ENCODE measurements around the gene RAPGEF1. TPM values are rescaled to one million over a fixed set of nuclear protein-coding genes. Genes with fewer than 3 reads are reported as not detected.

The RAPGEF1 gene
- total RNA-seq, 4 donors from 2014 or later: 13.1 to 73.7 (median 26.2) TPM

DNA sequence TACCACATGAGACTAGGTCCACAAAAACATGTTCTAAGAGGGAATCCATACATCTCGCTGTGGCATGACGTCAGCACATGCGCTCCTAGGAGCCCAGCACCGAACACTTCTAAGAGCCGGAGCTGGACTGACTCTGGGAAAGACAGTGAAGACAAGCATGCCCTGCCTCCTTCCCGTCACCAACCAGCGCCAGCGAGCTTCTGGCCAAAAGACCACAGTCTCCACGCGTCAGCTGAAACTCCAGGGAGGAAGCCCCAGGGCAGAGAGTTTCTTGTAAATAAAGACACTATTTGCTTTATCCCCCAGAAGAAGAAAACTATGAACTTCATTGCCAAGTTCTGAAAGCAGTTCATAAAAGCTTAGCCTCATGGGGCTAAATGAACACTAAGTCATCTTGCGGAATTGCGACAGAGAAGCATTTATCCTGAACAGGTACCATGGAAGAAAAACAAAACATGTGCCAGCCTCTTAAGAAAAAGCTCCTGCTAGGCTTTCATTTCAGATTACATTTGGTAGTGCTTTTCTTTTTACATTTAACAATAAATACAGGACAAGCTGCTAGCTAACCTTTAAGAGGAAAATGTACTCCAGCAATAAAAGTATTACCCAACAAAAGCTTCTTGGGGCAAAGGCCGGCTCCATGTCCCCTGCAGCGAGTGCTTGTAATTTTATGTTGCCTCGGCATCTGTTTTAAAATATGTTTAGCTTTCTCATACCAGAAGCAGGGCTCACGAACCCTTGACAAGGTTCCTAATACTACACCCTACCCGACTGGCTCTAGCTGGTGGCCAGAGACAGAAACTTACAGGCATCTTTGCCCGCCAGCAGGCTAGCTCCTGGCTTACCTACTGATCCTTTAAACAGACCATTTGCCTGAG is 98.0 kb downstream of the RAPGEF1 start:
- no peaks in the 10 kb centered on the region for H3K27me3 ChIP-seq
- intact Hi-C loops (cut with DNase I; ENCODE audit: low total_unique reads): no loop called here
- H3K36me3 ChIP-seq: no peaks in the 10 kb centered on the region
- TF ChIP-seq CTCF (IDR thresholded peaks at IDR 0.05): no peak
- TF ChIP-seq POLR2A (IDR thresholded peaks at IDR 0.05): no peak
- no peaks in the 10 kb centered on the region for H3K4me1 ChIP-seq
- no peaks in the 10 kb centered on the region for H3K9me3 ChIP-seq
- H3K4me3 ChIP-seq: no peak overlapping the region
- DNase-seq: peak in 1 of 2 donors; percentile 44
- peak overlapping the region in 1 of 2 donors; percentile 44 for H3K27ac ChIP-seq

GRCh38 chr9:131640438-131641137 is 99.3 kb downstream of the RAPGEF1 start:
- no peaks in the 10 kb centered on the region for H3K27me3 ChIP-seq
- TF ChIP-seq CTCF (IDR thresholded peaks at IDR 0.05): no peak
- no peak for TF ChIP-seq POLR2A (IDR thresholded peaks at IDR 0.05)
- no peak overlapping the region for H3K4me3 ChIP-seq
- DNase-seq: no peak
- H3K4me1 ChIP-seq: peaks cover 0 to 4% of the 10 kb centered on the region in 2 donors
- H3K27ac ChIP-seq: peak overlapping the region; percentile 16 to 44
- no peaks in the 10 kb centered on the region for H3K36me3 ChIP-seq
- intact Hi-C loops (cut with DNase I; ENCODE audit: low total_unique reads): no loop called here
- H3K9me3 ChIP-seq: no peaks in the 10 kb centered on the region

- Histone ChIP-seq H3K27ac (no peak overlapping the region), H3K9me3 (no peaks in the 10 kb centered on the region), H3K36me3 (no peaks in the 10 kb centered on the region), H3K4me1 (peaks cover 0 to 7% of the 10 kb centered on the region in 2 donors), H3K27me3 (no peaks in the 10 kb centered on the region), H3K4me3 (no peak overlapping the region)
- DNase-seq: no peak
- TF ChIP-seq POLR2A (IDR thresholded peaks at IDR 0.05) (no peak), CTCF (IDR thresholded peaks at IDR 0.05) (no peak)
- intact Hi-C loops (cut with DNase I; ENCODE audit: low total_unique reads): no loop called here
These were observed 100.0 kb downstream of the RAPGEF1 start for GRCh38 chr9:131639769-131640437.

GRCh38 chr9:131636593-131636992 is 103.3 kb downstream of the RAPGEF1 start:
- no peaks in the 10 kb centered on the region for H3K27me3 ChIP-seq
- no peak for TF ChIP-seq POLR2A (IDR thresholded peaks at IDR 0.05)
- TF ChIP-seq CTCF (IDR thresholded peaks at IDR 0.05): no peak
- no peaks in the 10 kb centered on the region for H3K9me3 ChIP-seq
- intact Hi-C loops (cut with DNase I; ENCODE audit: low total_unique reads): no loop called here
- no peak overlapping the region for H3K4me3 ChIP-seq
- no peak for DNase-seq
- no peaks in the 10 kb centered on the region for H3K36me3 ChIP-seq
- peaks cover 0 to 8% of the 10 kb centered on the region in 2 donors for H3K4me1 ChIP-seq
- H3K27ac ChIP-seq: peak overlapping the region; percentile 86 to 95

All from uterus (tissue), 4 donors.